Measurements from ENCODE around the gene BIRC3.

BIRC3 gene

GRCh38 chr11:102387043-102387781, 69.9 kb downstream of the BIRC3 start:
- Mint-ChIP-seq H3K27ac (no peak overlapping the region), H3K27me3 (no peaks in the 10 kb centered on the region), H3K4me3 (no peak overlapping the region), H3K4me1 (ENCODE audit: low read depth) (peaks cover 32% of the 10 kb centered on the region), H3K36me3 (ENCODE audit: low read depth) (peaks cover 57% of the 10 kb centered on the region), H3K9me3 (peaks cover 10% of the 10 kb centered on the region)
